WI38 (cell line): ENCODE results near the gene PHOX2A.

ENCODE experiments used
- H3K4me3 ChIP-seq: 2 replicates; pipeline ENCODE4 v1.5.1; 2011; ENCODE audit warnings: low read depth, mild to moderate bottlenecking, control low read depth, low read length
- CTCF ChIP-seq: IDR thresholded peaks from 2 replicates; pipeline ENCODE4 v1.5.1; 2012; ENCODE audit warnings: low read depth, mild to moderate bottlenecking, control low read depth, low read length

The PHOX2A gene

DNA sequence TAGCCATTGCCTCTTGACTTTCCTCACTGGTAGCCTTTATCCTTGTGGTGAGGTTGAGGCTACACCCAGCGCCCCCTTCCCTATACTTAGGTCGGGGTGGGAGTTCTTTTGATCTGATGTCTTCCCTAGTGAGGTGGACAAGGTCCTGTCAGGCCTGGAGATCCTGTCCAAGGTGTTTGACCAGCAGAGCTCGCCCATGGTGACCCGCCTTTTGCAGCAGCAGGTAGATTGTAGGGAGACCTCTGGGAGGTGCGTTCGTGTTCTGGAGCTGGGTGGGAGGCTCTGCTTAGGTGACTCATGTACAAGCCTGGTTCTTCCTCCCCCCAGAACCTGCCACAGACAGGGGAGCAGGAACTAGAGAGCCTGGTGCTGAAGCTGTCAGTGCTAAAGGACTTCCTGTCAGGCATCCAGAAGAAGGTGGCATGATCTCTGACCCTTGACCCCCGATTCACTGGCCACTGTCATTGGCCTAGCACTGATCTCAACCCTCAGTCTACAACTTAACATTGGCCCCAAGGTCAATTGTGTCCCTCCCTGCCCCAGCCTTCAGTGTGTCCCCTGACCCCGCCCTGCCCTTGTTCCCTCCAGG lies 14.5 kb downstream of the PHOX2A start:
- no peak for TF ChIP-seq CTCF
- H3K4me3 ChIP-seq = no peak overlapping the region

DNA sequence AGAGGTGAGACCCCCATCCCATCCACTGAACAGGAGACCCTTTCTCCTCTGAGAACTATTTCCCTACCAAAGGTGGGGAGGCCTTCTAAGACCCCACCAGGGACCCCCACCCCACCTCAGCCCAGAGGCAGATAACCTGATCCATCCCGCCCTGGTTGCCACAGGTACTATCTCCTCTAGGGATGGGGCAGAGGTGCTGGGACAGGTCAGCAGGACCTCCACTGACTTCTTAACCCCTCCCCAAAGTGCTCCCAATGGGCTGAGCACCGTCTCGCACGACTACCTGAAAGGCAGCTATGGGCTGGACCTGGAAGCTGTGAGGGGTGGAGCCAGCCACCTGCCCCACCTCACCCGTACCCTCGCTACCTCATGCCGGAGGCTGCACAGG lies 15.1 kb downstream of the PHOX2A start:
- no peak overlapping the region for H3K4me3 ChIP-seq
- no peak for TF ChIP-seq CTCF

GRCh38 chr11:72228229-72228843 lies 15.6 kb downstream of the PHOX2A start:
- TF ChIP-seq CTCF = no peak
- no peak overlapping the region for H3K4me3 ChIP-seq

DNA sequence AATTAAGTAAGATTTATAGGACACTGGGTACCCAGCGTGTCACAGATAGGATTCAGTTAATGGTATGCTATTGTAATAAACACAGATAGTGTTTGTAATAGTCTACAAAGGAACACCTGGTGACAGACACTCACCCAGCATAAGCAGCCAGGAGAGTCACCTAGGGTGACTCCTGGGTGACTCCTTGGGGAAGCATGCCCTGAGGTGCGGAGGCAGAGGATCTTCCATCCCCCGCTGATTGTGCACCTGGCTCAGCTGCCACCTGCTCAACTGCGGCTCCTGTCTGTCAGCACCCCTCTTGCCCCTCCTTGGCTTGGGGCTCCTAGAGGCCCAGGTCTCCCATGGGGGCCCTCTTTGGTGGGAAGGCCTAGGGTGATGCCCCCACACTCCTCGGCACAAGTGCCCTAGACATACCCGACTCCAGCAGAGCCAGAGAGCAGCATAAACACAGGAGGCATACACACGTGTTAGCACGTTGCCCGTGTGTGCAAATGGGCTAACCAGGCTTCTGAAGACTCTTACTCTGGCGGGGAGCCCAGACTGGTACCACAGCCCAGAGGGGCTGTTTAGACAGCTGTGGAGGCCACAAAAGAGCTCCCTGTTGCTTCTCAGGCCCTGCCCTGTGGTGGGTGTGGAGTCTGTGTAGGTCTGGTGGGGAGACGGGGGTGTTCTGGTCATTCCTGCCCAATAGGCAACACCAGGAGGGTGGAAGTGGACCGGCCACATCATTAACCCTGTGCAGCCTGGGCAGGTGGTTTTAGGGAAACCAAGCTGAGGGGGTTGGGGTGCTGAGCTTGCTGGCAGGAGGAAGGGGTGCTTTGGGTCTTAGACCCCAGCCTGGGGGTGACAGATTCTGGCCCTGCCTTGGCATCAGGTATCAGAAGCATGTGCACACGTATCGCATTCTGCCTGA lies 16.4 kb downstream of the PHOX2A start:
- no peak overlapping the region for H3K4me3 ChIP-seq
- no peak for TF ChIP-seq CTCF

GRCh38 chr11:72226701-72227100 lies 17.3 kb downstream of the PHOX2A start:
- no peak for TF ChIP-seq CTCF
- no peak overlapping the region for H3K4me3 ChIP-seq

DNA sequence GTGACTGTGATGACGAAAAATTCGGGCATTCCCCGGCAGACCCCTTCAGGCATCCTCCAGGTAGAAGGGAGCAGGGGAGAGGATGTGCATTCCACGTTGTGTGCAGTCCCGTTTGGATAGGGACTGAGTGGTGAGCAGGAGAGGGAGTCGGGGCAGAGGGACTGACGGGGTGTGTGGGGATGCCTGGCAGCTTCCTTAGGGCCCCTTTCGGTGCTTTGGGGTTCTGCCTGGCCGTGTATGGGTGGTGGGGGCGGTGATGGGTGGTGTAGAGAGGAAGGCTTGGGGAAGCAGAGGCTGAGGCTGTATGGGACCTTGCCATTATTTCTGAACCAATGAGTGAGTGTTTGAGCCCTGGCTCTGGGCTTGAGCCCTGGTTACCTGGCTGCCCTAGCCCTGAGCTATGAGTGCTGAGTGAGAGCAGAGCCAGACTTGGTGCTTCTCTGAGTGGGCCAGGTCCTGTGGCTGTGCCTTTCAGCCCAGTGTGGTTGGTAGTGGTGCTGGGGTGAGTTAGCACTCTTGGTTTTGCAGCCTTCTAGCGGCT lies 18.5 kb downstream of the PHOX2A start:
- TF ChIP-seq CTCF = no peak

More for the DNA sequence above, 18.5 kb downstream of the PHOX2A start:
- H3K4me3 ChIP-seq = peak overlapping the region; percentile 97
